ENCODE measurements around the gene EHBP1L1.
A peak's percentile ranks its signal among the peaks of the same experiment; 100 is the strongest.
"Not testable (repeated sequence)": the region's sequence is repeated elsewhere in the genome, so short reads cannot be mapped to it uniquely, and the experiment has no call there.

The EHBP1L1 gene

DNA sequence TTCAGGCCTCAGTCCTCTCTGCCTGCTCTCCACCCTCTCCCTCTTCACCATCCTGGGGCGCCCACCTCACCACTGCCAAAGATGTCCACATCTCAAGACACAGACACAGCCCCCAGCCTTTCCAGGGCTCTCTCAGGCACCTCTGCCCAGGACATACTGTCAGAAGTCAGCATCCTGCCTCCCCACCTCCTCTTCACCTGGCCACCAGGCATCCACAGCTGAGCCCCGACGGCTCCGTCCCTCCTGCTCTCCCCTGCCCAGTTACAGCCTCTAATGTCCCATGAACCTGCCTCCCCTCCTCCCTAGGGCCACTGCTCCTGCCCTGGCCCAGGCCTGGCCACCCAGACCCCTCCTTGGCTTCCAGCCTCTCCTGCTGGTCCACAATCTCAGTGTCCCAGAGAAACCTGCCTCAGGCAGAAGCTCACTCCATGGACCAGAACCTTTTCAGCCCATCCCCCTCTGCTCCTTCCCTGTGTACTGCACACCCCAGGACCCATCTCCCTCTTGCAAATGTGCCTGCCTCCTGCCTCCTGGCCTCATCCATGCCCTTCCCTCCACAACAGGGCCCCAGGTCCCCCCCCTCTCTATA lies 20.9 kb upstream of the EHBP1L1 start:
- peak overlapping the region; percentile 66 to 91 for H3K4me3 Mint-ChIP-seq
- H3K4me1 Mint-ChIP-seq = peaks cover 83% of the 10 kb centered on the region
- DNase-seq (no peak), ATAC-seq (no peak)
- H3K27ac Mint-ChIP-seq = peak overlapping the region; percentile 3 to 74
- H3K9me3 Mint-ChIP-seq = no peaks in the 10 kb centered on the region
- no peaks in the 10 kb centered on the region for H3K27me3 Mint-ChIP-seq

DNA sequence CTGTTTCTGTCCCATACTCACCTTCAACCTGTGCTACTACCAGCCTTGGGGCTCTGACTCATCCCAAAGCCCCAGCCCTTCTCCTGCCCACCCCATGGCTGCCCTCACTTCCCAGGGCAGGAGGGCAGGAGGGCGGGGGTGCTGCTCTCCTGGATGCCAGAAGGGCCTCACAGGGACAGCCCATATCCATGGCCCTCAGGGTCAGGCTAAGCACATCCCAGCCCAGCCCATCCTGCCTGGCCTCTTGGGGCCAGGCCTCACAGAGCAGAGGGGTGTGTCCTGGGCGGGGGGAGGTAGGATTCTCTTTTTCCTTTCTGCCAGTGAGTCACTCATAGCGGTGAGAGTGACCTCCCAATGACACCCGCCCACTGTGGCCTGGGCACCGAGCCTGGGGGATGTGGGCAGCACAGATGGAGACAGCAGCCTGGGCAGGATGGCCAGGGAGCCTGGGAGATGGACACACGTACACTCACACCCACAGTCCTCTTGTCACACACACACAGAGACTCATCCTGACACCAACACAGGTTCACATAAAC lies 20.1 kb upstream of the EHBP1L1 start:
- H3K4me1 Mint-ChIP-seq = peaks cover 90% of the 10 kb centered on the region
- ATAC-seq = peak; percentile 4
- H3K4me3 Mint-ChIP-seq = peak overlapping the region; percentile 90 to 91
- no peaks in the 10 kb centered on the region for H3K27me3 Mint-ChIP-seq
- H3K9me3 Mint-ChIP-seq = no peaks in the 10 kb centered on the region
- peak overlapping the region in 1 of 2 donors; percentile 23 for H3K27ac Mint-ChIP-seq
- no peak for DNase-seq

DNA sequence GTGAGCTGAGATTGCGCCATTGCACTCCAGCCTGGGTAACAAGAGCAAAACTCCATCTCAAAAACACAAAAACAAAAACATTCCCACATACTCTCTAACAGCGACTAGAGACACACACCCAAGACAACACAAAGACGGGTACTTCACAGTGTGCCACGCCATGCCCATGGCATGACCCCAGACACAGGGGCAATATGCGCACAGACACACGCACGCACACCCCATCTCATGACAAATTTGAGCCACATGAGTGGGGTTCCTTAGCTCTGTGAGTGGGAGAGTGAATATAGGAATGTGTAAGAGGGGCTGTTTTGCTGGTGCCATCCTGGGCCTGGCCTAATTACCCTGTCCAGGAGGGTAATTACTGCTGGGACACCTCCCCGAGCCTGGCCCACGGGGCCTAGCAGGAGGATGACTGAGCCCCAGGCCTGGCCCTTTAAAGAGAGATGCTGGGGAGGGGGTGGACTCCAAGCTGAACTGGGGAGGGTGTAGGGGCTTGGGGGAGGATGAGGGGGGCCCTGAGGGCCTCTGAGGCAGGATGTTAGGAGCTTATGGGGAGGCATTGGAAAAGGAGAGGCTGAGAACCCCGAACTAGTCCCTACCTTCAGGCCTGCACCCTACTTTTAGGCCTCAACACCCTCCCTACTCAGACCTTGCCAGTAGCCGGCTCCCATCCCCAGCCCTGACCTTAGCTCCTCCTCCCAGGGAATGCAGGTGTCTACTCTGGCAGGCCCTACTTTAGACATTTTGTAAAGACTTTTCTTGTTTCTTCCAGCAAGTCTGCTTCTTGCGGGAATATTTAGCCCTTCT lies 19.2 kb upstream of the EHBP1L1 start:
- no peaks in the 10 kb centered on the region for H3K27me3 Mint-ChIP-seq
- peaks cover 83% of the 10 kb centered on the region for H3K4me1 Mint-ChIP-seq
- peak overlapping the region; percentile 94 to 96 for H3K27ac Mint-ChIP-seq
- DNase-seq (no peak), ATAC-seq (no peak)
- peak overlapping the region; percentile 90 to 91 for H3K4me3 Mint-ChIP-seq
- no peaks in the 10 kb centered on the region for H3K9me3 Mint-ChIP-seq

GRCh38 chr11:65557280-65558001 lies 18.4 kb upstream of the EHBP1L1 start:
- no peaks in the 10 kb centered on the region for H3K27me3 Mint-ChIP-seq
- peaks cover 82% of the 10 kb centered on the region for H3K4me1 Mint-ChIP-seq
- ATAC-seq (peak; percentile 16), DNase-seq (no peak)
- no peaks in the 10 kb centered on the region for H3K9me3 Mint-ChIP-seq
- peak overlapping the region; percentile 90 to 91 for H3K4me3 Mint-ChIP-seq
- peak overlapping the region; percentile 94 to 96 for H3K27ac Mint-ChIP-seq

DNA sequence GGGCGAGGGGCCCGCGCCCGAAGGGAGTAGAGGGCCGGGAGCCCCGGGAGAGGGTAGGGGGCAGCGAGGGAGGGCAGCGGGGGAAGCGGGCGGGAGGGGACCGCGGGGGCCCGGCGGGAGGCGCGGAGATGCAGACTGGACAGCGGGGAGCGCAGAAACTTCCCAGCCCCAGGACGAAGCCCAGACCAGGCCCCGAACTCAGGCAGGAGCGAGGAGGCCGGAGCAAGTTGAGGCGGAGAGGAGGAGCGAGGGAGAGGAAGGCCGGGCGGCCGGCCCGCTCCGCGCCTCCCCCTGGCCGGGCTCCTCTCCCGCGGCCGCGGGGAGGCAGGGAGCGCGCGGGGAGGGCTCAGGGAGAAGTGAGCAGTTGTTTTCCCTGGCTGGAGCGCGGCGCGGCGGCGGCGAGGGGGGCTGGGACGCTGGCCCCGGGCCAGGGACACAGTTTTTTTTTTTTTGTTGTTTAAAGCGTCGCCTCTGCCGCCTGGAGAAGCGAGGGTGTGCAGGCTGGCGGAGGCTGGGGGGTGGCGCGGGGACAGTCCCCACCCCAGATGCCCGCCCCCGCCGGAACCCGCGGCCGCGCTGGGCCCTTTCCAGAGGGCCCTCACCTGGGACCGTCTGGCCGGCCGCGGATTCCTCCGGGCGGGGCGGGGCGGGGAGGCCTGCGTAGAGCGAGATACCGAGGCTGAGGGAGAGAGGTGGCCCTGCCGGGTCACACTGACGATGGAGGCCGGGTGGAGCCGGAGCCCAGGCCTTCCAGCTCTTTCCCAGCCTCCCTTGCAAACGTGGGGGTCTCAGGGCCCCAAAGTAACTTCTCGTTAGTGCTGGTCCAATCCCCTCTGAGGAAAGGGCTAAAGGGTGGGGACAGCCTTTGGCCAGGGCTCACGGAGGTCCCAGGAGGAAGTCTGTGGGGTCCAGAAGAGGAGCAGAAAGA lies 17.6 kb upstream of the EHBP1L1 start, which contains the start of gene LTBP3:
Gene LTBP3, minus strand, starts transcription at position 358 of the 928 bp plus-strand sequence. CDS start 400 bp downstream, outside the sequence.
- Mint-ChIP-seq H3K9me3 (no peaks in the 10 kb centered on the region), H3K4me3 (peak within 1 kb of the TSS; percentile 90 to 91), H3K27me3 (no peaks in the 10 kb centered on the region), H3K4me1 (peaks cover 78% of the 10 kb centered on the region), H3K27ac (peak within 1 kb of the TSS; percentile 94 to 96)
- peak; percentile 66 for ATAC-seq
- DNase-seq = peak in 1 of 2 donors; percentile 49

- Mint-ChIP-seq H3K9me3 (no peaks in the 10 kb centered on the region), H3K27me3 (no peaks in the 10 kb centered on the region), H3K4me3 (peak overlapping the region; percentile 81 to 90), H3K27ac (no peak overlapping the region), H3K4me1 (peaks cover 74% of the 10 kb centered on the region)
- DNase-seq (no peak), ATAC-seq (no peak)
Measured at GRCh38 chr11:65558930-65559509, 16.8 kb upstream of the EHBP1L1 start.

- ATAC-seq (peak; percentile 44), DNase-seq (no peak)
- H3K27ac Mint-ChIP-seq = no peak overlapping the region
- peaks cover 73% of the 10 kb centered on the region for H3K4me1 Mint-ChIP-seq
- peak overlapping the region; percentile 81 to 90 for H3K4me3 Mint-ChIP-seq
- no peaks in the 10 kb centered on the region for H3K27me3 Mint-ChIP-seq
- H3K9me3 Mint-ChIP-seq = no peaks in the 10 kb centered on the region
Measured at GRCh38 chr11:65559535-65559934, 16.3 kb upstream of the EHBP1L1 start.

DNA sequence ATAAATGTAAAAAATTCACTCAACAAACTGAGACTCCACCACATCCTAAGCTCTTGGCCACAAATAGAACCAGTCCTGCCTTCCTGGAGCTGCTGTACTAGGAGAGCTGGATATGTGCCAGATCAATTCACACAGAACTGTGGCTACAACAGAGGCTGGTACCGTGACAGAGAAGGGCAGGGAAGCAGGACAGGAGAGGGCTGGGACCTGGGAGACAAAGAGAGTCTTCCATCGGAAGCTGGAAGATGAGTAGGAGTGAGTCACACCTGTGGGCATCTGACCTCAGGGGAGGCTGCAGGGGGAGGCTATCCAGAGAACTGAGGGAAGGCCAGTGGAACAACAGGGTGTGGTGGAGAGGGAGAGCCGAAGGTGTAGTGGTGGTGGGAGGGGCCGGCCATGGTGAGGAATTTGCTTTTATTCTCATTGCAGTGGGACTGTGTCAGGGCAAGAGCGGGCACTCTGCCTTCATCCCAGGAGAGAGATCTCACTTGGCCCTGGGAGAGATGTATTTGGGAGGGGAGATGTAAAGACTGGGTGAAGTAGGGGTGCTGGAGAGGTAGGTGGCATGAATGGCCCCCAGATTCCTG lies 15.8 kb upstream of the EHBP1L1 start:
- H3K4me3 Mint-ChIP-seq = no peak overlapping the region

DNA sequence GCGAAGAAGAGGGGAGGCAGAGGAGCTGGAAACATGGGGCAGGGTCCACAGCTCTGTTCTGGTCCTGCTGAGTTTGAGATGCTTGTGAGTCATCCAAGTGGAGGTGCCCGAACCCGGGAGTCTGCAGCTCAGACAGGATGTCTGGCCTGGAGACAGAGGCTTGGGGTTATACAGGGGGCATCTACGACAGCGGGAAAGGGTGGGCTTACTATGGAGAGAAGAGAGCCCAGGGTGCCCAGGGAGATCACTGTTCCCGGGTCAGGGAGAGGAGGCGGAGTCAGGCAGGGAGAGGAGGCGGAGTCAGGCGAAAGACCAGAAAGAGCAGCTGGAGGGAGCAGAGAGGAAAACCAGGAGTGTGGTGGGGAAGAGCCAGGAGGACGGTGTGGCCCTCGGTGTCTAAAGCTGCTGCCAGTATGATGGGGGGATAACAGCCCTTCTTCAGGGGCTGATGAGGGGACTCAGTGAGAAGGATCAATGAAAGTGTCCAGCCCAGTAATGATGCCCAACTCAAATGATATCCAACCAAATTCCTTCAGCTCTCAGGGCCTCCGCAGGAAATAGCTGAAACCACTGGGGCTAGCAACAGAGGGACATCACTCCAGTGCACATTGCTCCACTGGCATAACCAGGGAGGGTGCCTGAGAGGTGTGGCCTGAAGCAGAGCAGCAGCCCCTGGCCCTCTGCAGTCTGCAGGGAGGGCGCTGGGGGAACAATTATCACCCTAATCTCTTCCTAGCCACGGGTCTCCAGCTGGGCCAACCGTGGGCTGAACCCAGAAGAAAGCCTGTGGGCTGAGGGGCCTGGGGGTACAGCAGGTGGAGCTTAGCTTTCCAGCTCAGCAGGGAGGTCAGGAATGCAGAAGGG lies 15.1 kb upstream of the EHBP1L1 start:
- no peak for ATAC-seq
- no peaks in the 10 kb centered on the region for H3K27me3 Mint-ChIP-seq
- H3K4me1 Mint-ChIP-seq = peaks cover 73% of the 10 kb centered on the region

More for the DNA sequence above, 15.8 kb upstream of the EHBP1L1 start:
- ATAC-seq = no peak
- H3K27ac Mint-ChIP-seq = peak overlapping the region in 1 of 2 donors; percentile 19
- no peaks in the 10 kb centered on the region for H3K27me3 Mint-ChIP-seq
- no peak for DNase-seq
- peaks cover 73% of the 10 kb centered on the region for H3K4me1 Mint-ChIP-seq
- H3K9me3 Mint-ChIP-seq = no peaks in the 10 kb centered on the region

DNA sequence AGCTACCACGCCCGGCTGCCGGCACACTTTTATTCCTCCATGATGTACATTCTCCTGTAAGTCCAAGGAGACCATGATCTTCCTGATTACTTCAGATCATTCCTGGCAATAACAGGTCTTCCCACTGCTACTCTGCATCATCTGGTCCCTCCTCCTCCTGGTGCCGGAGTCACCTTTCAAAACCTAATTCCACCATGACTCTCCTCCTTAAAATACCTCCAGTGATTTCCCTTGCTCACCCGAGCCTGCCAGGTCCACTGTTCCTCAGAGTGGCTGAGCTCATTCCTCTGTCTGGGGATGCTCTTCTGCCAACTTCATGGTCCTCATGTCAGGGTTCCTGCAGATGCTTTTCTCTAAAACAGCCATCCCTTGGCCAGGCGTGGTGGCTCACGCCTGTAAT lies 13.8 kb upstream of the EHBP1L1 start:
- H3K9me3 Mint-ChIP-seq = no peaks in the 10 kb centered on the region
- no peaks in the 10 kb centered on the region for H3K27me3 Mint-ChIP-seq
- ATAC-seq (no peak), DNase-seq (no peak)
- H3K27ac Mint-ChIP-seq = no peak overlapping the region
- H3K4me1 Mint-ChIP-seq = peaks cover 73% of the 10 kb centered on the region
- H3K4me3 Mint-ChIP-seq = no peak overlapping the region

More for the DNA sequence above, 15.1 kb upstream of the EHBP1L1 start:
- H3K4me3 Mint-ChIP-seq = no peak overlapping the region
- peak overlapping the region in 1 of 2 donors; percentile 20 for H3K27ac Mint-ChIP-seq
- DNase-seq = no peak
- H3K9me3 Mint-ChIP-seq = no peaks in the 10 kb centered on the region

- no peak overlapping the region for H3K27ac Mint-ChIP-seq
- peaks cover 76% of the 10 kb centered on the region for H3K4me1 Mint-ChIP-seq
- H3K27me3 Mint-ChIP-seq = no peaks in the 10 kb centered on the region
- no peaks in the 10 kb centered on the region for H3K9me3 Mint-ChIP-seq
- DNase-seq = no peak
- no peak for ATAC-seq
- H3K4me3 Mint-ChIP-seq = no peak overlapping the region
Measured at GRCh38 chr11:65562788-65563187, 13.1 kb upstream of the EHBP1L1 start.

DNA sequence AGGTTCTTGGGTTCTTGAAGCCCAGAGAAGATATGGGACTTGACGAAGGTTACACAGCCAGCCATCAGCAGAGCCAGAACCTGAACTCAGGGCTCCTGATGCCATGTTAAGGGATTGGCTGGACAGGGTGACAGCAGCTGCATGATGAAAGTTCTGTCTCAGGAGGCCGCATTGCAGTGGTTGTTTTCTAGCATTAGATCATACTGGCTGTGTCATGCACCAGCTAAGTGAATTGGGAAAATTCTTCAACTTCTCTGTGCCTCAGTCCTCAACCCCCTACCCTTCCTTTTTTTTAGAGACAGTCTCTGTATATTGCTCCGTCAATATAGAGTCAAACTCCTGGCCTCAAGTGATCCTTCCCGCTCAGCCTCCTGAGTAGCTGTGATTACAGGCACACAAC lies 12.3 kb upstream of the EHBP1L1 start:
- H3K9me3 Mint-ChIP-seq = no peaks in the 10 kb centered on the region
- ATAC-seq (no peak), DNase-seq (no peak)
- no peaks in the 10 kb centered on the region for H3K27me3 Mint-ChIP-seq
- peaks cover 83% of the 10 kb centered on the region for H3K4me1 Mint-ChIP-seq
- H3K27ac Mint-ChIP-seq = no peak overlapping the region
- no peak overlapping the region for H3K4me3 Mint-ChIP-seq

DNA sequence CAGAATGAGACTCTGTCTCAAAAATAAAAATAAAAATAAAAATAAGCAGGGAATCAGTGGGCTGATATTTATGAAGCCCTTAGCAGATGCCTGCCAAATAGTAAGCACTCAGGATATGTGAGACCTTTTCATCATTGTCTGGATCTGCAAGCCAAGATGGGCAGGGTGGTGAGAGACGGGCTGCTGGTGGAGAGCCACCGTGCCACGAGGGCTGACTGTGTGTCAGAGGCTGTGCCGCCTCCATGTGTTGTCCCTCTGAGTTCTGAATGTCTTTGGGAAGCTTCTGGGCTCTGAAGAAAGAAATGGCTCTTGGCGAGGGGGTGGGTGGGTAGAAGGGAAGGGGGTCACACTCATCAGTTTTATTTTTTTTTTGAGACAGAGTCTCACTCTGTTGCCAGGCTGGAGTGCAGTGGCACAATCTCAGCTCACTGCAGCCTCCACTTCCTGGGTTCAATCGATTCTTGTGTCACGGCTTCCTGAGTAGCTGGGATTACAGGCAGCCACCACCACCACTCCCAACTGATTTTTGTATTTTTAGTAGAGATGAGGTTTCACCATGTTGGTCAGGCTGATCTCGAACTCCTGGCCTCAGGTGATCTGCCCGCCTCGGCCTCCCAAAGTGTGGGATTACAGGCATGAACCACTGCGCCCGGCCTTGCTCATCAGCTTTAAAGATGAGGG lies 10.8 kb upstream of the EHBP1L1 start:
- not testable (repeated sequence) for H3K9me3 Mint-ChIP-seq, DNase-seq, H3K27me3 Mint-ChIP-seq, ATAC-seq
- Mint-ChIP-seq H3K4me3 (peak overlapping the region; percentile 78 to 80), H3K4me1 (peaks cover 73% of the 10 kb centered on the region), H3K27ac (peak overlapping the region; percentile 94 to 97)

All from stimulated activated naive CD8-positive, alpha-beta T cell treated with anti-CD3 and anti-CD28 coated beads, Interleukin-15, amount 100 ng/mL, for 72 hours (primary cell).